ENCODE results near the gene FTO.

DNA sequence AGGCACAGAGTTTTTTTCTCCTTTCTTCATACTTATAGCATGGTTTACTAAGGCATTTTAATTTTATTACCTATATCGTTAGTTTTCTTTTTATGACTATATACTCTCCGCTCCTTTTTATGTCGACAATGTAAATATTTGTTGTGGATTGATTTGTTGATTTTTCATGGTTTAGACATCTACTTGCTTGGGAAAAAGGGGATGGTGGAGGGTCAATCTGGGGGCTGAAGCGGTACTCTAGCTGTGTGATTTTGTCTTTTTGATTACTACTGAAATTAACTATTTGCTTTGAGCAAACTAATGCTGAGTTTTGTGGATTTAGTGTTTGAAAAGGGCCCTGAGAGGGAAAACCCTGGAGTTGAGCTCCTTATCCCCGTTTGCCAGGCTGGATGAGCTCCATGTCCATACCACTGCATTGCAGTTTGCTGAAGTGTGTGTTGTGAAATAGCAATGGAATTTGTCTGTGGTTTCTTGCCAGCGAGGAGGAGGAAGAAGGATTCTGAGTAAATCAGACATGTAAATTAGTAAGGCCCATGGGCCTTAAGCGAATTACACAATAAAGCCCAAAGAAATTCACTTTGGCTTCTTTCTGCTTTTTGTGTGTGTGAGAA is 72.0 kb downstream of the FTO start:
- TF ChIP-seq POLR2A (IDR thresholded peaks at IDR 0.05), result no peak
- TF ChIP-seq, protein P1, sequence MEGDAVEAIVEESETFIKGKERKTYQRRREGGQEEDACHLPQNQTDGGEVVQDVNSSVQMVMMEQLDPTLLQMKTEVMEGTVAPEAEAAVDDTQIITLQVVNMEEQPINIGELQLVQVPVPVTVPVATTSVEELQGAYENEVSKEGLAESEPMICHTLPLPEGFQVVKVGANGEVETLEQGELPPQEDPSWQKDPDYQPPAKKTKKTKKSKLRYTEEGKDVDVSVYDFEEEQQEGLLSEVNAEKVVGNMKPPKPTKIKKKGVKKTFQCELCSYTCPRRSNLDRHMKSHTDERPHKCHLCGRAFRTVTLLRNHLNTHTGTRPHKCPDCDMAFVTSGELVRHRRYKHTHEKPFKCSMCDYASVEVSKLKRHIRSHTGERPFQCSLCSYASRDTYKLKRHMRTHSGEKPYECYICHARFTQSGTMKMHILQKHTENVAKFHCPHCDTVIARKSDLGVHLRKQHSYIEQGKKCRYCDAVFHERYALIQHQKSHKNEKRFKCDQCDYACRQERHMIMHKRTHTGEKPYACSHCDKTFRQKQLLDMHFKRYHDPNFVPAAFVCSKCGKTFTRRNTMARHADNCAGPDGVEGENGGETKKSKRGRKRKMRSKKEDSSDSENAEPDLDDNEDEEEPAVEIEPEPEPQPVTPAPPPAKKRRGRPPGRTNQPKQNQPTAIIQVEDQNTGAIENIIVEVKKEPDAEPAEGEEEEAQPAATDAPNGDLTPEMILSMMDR (IDR thresholded peaks at IDR 0.05), result no peak

Measured in prostate gland (tissue), 2 donors.